22Rv1 (cell line): ENCODE data around the gene TSPAN9.

ENCODE experiments used
- CTCF ChIP-seq: fragments of 450-650 bp; IDR thresholded peaks from 2 replicates; pipeline ENCODE4 v1.5.1; 2017; ENCODE audit warnings: mild to moderate bottlenecking
- ZFX ChIP-seq: fragments of 450-650 bp; IDR thresholded peaks from 2 replicates; pipeline ENCODE4 v1.6.1; 2017; ENCODE audit warnings: antibody characterized with exemption, borderline replicate concordance

DNA sequence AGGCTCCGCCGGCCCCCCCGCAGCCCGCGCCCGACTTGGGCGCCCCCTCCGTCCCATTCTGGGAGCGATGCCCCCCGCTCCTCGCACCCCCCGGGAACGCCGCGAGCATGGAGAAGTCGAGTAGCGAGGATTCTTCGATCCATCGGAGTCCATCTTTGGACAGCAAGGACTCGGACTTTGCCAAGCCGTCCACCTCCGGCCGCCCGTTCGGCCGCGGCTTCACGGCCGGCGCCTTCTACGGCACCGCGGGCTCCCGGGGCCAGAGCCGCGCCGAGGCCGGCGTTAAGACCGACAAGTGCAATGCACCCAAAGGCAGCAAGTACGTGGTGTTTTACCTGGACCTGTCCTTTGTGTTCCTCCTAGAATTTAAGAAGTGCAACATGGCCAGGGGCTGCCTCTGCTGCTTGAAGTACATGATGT lies 123.6 kb downstream of the TSPAN9 start:
- TF ChIP-seq CTCF (no peak), ZFX (no peak)
